Cerebellar cortex (tissue), 1 donor: ENCODE results near the gene F10.
A peak's percentile ranks its signal among the peaks of the same experiment; 100 is the strongest.
"Not testable (repeated sequence)": the region's sequence is repeated elsewhere in the genome, so short reads cannot be mapped to it uniquely, and the experiment has no call there.

ENCODE experiments used
- DNase-seq: peaks from one replicate; pipeline ENCODE4 v3.0.0-alpha.2; 2015; ENCODE audit warnings: low spot score

F10 gene

GRCh38 chr13:113102302-113102701 is 20.3 kb upstream of the F10 start:
- DNase-seq: peak; percentile 51

- no peak for DNase-seq
These were observed 19.9 kb upstream of the F10 start for GRCh38 chr13:113102727-113103126.

GRCh38 chr13:113103646-113104045 is 19.0 kb upstream of the F10 start:
- no peak for DNase-seq

DNA sequence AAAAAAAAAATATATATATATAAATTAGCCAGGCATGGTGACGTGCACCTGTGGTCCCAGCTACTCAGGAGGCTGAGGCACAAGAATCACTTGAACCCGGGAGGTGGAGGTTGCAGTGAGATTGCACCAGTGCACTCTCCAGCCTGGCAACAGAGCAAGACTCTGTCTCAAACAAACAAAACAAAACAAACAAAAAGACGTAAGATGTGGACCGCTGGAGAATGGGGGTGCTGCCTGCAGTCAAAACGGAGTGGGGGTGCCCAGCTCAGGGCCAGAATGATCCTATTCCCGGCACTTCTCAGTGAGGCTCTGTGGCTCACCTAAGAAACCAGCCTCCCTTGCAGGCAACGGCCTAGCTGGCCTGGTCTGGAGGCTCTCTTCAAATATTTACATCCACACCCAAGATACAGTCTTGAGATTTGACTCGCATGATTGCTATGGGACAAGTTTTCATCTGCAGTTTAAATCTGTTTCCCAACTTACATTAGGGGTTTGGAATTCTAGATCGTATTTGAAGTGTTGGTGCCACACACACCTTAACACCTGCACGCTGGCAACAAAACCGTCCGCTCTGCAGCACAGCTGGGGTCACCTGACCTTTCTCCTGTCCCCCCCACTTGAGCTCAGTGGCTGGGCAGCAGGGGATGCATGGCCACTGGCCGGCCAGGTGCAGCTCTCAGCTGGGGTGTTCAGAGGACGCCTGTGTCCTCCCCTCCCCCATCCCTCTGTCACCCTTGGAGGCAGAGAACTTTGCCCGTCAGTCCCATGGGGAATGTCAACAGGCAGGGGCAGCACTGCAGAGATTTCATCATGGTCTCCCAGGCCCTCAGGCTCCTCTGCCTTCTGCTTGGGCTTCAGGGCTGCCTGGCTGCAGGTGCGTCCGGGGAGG is 17.3 kb upstream of the F10 start, which contains the start of gene F7:
F7 (plus strand) TSS at position 760 of the 889 bp plus-strand sequence; CDS start at position 811, 51 bp downstream.
- DNase-seq: no peak

GRCh38 chr13:113105921-113106452 is 16.6 kb upstream of the F10 start:
- DNase-seq: no peak

- no peak for DNase-seq
These were observed 15.8 kb upstream of the F10 start for GRCh38 chr13:113106711-113107351.

GRCh38 chr13:113108521-113108920 is 14.1 kb upstream of the F10 start:
- DNase-seq: not testable (repeated sequence)

- DNase-seq: no peak
These were observed 13.2 kb upstream of the F10 start for GRCh38 chr13:113109151-113110047.

DNA sequence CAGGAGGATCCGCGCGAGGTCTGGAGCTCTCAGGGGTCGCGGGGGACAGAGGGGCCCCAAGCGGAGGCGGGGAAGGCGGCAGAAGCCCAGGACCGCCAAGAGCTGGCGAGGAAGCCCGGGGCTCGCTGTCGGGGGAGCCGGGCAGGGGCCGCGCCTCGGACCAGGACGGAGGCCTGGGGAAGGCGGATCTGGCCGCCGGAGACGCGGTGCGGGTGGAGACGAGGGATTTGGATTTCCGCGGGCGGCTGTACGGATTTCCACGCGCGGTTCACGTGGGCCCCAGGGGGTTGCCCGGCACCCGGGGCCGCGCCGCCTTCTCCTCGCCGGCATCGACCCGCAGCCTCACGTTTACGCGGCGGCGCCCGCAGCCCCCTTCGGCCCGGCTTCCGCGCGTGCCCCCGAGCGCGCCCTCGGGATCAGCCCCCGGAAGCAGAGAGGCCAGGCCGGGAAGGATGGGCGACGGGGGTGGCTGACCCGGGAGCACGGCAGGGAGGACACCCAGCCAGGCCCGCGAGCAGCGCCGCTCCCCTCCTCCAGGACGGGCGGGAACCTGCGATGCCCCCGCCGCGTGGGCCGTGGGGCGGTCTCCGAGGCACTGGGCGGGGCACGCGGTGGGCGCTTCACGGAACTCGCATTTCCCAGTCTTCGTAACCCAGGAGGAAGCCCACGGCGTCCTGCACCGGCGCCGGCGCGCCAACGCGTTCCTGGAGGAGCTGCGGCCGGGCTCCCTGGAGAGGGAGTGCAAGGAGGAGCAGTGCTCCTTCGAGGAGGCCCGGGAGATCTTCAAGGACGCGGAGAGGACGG is 12.3 kb upstream of the F10 start:
- no peak for DNase-seq

- no peak for DNase-seq
These were observed 11.7 kb upstream of the F10 start for GRCh38 chr13:113110852-113111315.

DNA sequence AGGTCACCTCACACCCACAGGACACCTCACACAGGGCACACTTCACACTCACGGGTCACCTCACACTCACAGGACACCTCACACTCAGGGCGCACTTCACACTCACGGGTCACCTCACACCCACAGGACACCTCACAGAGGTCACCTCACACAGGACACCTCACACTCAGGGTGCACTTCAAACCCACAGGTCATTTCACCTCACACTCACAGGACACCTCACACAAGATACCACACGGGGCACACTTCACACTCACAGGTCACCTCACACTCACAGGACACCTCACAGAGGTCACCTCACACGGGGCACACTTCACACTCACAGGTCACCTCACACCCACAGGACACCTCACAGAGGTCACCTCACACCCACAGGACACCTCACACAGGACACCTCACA is 10.8 kb upstream of the F10 start:
- not testable (repeated sequence) for DNase-seq

- DNase-seq: not testable (repeated sequence)
These were observed 10.1 kb upstream of the F10 start for GRCh38 chr13:113112475-113112874.

- no peak for DNase-seq
These were observed 9.4 kb upstream of the F10 start for GRCh38 chr13:113112893-113113845.

GRCh38 chr13:113113846-113114271 is 8.7 kb upstream of the F10 start:
- no peak for DNase-seq

GRCh38 chr13:113114511-113115362 is 7.9 kb upstream of the F10 start:
- no peak for DNase-seq

DNA sequence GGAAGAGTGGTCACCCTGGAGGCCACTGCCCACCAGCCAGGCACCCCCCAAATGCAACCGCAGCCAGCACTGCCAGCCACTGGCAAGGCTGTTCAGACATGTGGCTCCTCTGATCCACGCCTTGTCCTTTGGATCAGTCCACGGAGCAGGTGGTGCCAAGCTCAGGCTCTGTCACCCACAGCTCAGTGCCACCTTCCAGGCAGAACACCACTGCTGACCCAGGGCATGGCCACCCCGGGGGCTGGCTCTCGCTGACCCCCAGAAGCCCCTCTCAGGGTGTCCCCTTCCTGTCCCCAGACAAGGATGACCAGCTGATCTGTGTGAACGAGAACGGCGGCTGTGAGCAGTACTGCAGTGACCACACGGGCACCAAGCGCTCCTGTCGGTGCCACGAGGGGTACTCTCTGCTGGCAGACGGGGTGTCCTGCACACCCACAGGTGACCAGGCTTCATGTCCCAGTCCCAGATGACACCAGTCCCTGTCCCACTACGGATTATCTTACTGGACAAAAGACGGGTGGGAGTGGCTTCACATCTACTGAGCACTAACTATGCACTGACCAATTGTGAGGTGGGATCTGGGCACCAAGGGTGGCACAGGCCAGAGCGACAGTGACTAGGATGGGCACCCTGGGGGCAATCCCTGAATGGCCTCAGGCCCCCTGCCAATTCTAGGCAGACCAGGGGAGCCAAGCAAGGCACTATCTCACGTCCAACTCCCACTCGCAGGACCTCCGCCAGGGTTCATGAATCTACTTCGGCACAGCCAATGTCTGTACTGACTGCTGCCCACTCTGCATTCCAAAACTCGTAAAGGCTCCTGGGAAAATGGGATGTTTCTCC is 7.0 kb upstream of the F10 start:
- DNase-seq: no peak

GRCh38 chr13:113116206-113116800 is 6.3 kb upstream of the F10 start:
- no peak for DNase-seq
